ENCODE measurements around the gene CD101. TPM values are rescaled to one million over a fixed set of nuclear protein-coding genes. Genes with fewer than 3 reads are reported as not detected.

CD101 gene
- total RNA-seq, 1 donor: 0.09 TPM

- H3K4me3 ChIP-seq (ENCODE audit: low read depth, low read length): no peak overlapping the region
- no peak for DNase-seq (ENCODE audit: low read depth)
- no peak for TF ChIP-seq CTCF (IDR thresholded peaks at IDR 0.05; ENCODE audit: insufficient read depth, low read length)
Observed at GRCh38 chr1:117010310-117010969, 8.9 kb downstream of the CD101 start.

- no peak for TF ChIP-seq CTCF (IDR thresholded peaks at IDR 0.05; ENCODE audit: insufficient read depth, low read length)
- no peak for DNase-seq (ENCODE audit: low read depth)
- H3K4me3 ChIP-seq (ENCODE audit: low read depth, low read length): no peak overlapping the region
Observed at GRCh38 chr1:117011334-117011733, 9.8 kb downstream of the CD101 start.

GRCh38 chr1:117013309-117013858, 11.8 kb downstream of the CD101 start:
- H3K4me3 ChIP-seq (ENCODE audit: low read depth, low read length): no peak overlapping the region
- DNase-seq (ENCODE audit: low read depth): no peak
- TF ChIP-seq CTCF (IDR thresholded peaks at IDR 0.05; ENCODE audit: insufficient read depth, low read length): no peak

- DNase-seq (ENCODE audit: low read depth): no peak
- H3K4me3 ChIP-seq (ENCODE audit: low read depth, low read length): no peak overlapping the region
- no peak for TF ChIP-seq CTCF (IDR thresholded peaks at IDR 0.05; ENCODE audit: insufficient read depth, low read length)
Observed at GRCh38 chr1:117014209-117014608, 12.6 kb downstream of the CD101 start.

GRCh38 chr1:117015724-117016123, 14.2 kb downstream of the CD101 start:
- DNase-seq (ENCODE audit: low read depth): no peak
- TF ChIP-seq CTCF (IDR thresholded peaks at IDR 0.05; ENCODE audit: insufficient read depth, low read length): no peak
- no peak overlapping the region for H3K4me3 ChIP-seq (ENCODE audit: low read depth, low read length)

- H3K4me3 ChIP-seq (ENCODE audit: low read depth, low read length): no peak overlapping the region
- TF ChIP-seq CTCF (IDR thresholded peaks at IDR 0.05; ENCODE audit: insufficient read depth, low read length): no peak
- DNase-seq (ENCODE audit: low read depth): no peak
Observed at GRCh38 chr1:117017062-117017461, 15.5 kb downstream of the CD101 start.

- no peak overlapping the region for H3K4me3 ChIP-seq (ENCODE audit: low read depth, low read length)
- no peak for TF ChIP-seq CTCF (IDR thresholded peaks at IDR 0.05; ENCODE audit: insufficient read depth, low read length)
- DNase-seq (ENCODE audit: low read depth): no peak
Observed at GRCh38 chr1:117017648-117018047, 16.1 kb downstream of the CD101 start.
